Measurements from ENCODE around the gene CCDC158.

- TF ChIP-seq SMC3 (IDR thresholded peaks at IDR 0.05) (no peak), MAZ (IDR thresholded peaks at IDR 0.05; ENCODE audit: borderline replicate concordance, low read depth, low read length) (no peak), CTCF (IDR thresholded peaks at IDR 0.05) (no peak), RFX5 (IDR thresholded peaks at IDR 0.05) (no peak), POLR2A (IDR thresholded peaks at IDR 0.05; ENCODE audit: low read length) (no peak), CHD2 (IDR thresholded peaks at IDR 0.05; ENCODE audit: low read length, partially characterized antibody) (no peak), PHF8 (IDR thresholded peaks at IDR 0.05; ENCODE audit: borderline replicate concordance, low read depth) (no peak), ESRRA (IDR thresholded peaks at IDR 0.05; ENCODE audit: borderline replicate concordance, low read length) (no peak), MAFK (IDR thresholded peaks at IDR 0.05; ENCODE audit: partially characterized antibody) (no peak), CBX8 (IDR thresholded peaks at IDR 0.05) (no peak), REST (IDR thresholded peaks at IDR 0.05) (no peak), CHD4 (IDR thresholded peaks at IDR 0.05; ENCODE audit: borderline replicate concordance) (no peak)
Measured at GRCh38 chr4:76293772-76294171, 127.2 kb downstream of the CCDC158 start.

All from A549 (cell line).